Suprapubic skin (tissue), 4 donors: ENCODE results near the gene PSG4.
"Not testable (repeated sequence)": the region's sequence is repeated elsewhere in the genome, so short reads cannot be mapped to it uniquely, and the experiment has no call there.

Experiments used
- CTCF ChIP-seq, 2 donors: fragments of 200-600 bp in 1 of 2; fragments of 450-650 bp in 1 of 2; sonication (generic) in 1 of 2; IDR thresholded peaks; one replicate each; pipeline ENCODE4 v1.5.1; 2016 to 2019; ENCODE audit warnings: antibody characterized with exemption in 2 of 2, mild to moderate bottlenecking in 1 of 2, moderate library complexity in 1 of 2
- EP300 ChIP-seq: sonication (generic); formaldehyde crosslinking; IDR thresholded peaks from one replicate; pipeline ENCODE4 v1.6.1; 2017; ENCODE audit warnings: antibody characterized with exemption
- POLR2A ChIP-seq, 2 donors: fragments of 450-650 bp; IDR thresholded peaks; one replicate each; pipeline ENCODE4 v1.6.1; 2017; ENCODE audit warnings: antibody characterized with exemption in 2 of 2, mild to moderate bottlenecking in 2 of 2, moderate library complexity in 2 of 2
- POLR2AphosphoS5 ChIP-seq, 3 donors: sonication (generic); formaldehyde crosslinking; IDR thresholded peaks; one replicate each; pipeline ENCODE4 v1.6.1; 2017; ENCODE audit warnings: antibody characterized with exemption in 3 of 3

DNA sequence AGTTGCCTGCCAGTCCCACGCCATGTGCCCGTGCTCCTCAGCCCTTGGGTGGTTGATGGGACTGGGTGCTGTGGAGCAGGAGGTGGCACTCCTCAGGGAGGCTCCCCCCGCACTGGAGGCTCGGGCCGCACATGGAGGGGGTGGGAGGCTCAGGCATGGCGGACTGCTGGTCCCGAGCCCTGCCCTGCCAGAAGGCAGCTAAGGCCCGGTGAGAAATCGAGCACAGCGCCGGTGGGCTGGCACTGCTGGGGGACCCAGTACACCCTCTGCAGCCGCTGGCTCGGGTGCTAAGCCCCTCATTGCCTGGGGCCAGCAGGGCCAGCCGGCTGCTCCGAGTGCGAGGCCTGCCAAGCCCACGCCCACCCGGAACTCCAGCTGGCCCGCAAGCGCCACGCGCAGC, 16.5 kb upstream of the PSG4 start:
- TF ChIP-seq POLR2AphosphoS5 (IDR thresholded peaks at IDR 0.05); CTCF (IDR thresholded peaks at IDR 0.05); POLR2A (IDR thresholded peaks at IDR 0.05); EP300: not testable (repeated sequence)
